Uterus (tissue), 4 donors: ENCODE measurements around the gene PRKCI. TPM values are rescaled to one million over a fixed set of nuclear protein-coding genes. Genes with fewer than 3 reads are reported as not detected.
"Not testable (repeated sequence)": the region's sequence is repeated elsewhere in the genome, so short reads cannot be mapped to it uniquely, and the experiment has no call there.

ENCODE experiments used
- DNase-seq, 2 donors: peaks; one replicate each; pipeline ENCODE4 v3.0.0-alpha.2; 2019 to 2020
- H3K27ac ChIP-seq, 2 donors: fragments of 200-600 bp; sonication (generic); 1 replicate in 1 of 2; 2 replicates in 1 of 2; pipeline ENCODE4 v1.5.1; 2016 to 2018
- H3K27me3 ChIP-seq, 2 donors: fragments of 200-600 bp; sonication (generic); one replicate each; pipeline ENCODE4 v1.5.1; 2018 to 2019; ENCODE audit warnings: control low read depth in 1 of 2
- H3K36me3 ChIP-seq, 2 donors: fragments of 200-600 bp; sonication (generic); one replicate each; pipeline ENCODE4 v1.5.1; 2019; ENCODE audit warnings: control low read depth in 1 of 2
- H3K4me1 ChIP-seq, 2 donors: fragments of 200-600 bp; sonication (generic); one replicate each; pipeline ENCODE4 v1.5.1; 2018 to 2019; ENCODE audit warnings: control low read depth in 1 of 2
- H3K4me3 ChIP-seq, 2 donors: fragments of 200-600 bp; sonication (generic); 1 replicate in 1 of 2; 2 replicates in 1 of 2; pipeline ENCODE4 v1.5.1; 2018 to 2019; ENCODE audit warnings: mild to moderate bottlenecking in 1 of 2
- H3K9me3 ChIP-seq, 2 donors: fragments of 200-600 bp; sonication (generic); one replicate each; pipeline ENCODE4 v1.5.1; 2019; ENCODE audit warnings: control low read depth in 1 of 2
- POLR2A ChIP-seq, 2 donors: fragments of 450-650 bp; IDR thresholded peaks; one replicate each; pipeline ENCODE4 v1.6.1; 2016; ENCODE audit warnings: antibody characterized with exemption in 2 of 2, mild to moderate bottlenecking in 1 of 2, moderate library complexity in 1 of 2
- intact Hi-C: fragments of 100-400 bp; cut with DNase I; formaldehyde crosslinking; loops from one replicate; pipeline ENCODE4 v1.15.1; 2023; ENCODE audit warnings: low total_unique reads
- total RNA-seq, 4 donors: library from RNA; depleted of rRNA in 3 of 4; stranded (reverse); fragments of >200 nt in 3 of 4; gene quantifications; one replicate each; pipeline versions ENCODE4 v1.1.0 to v1.2.4, GENCODE V29; 2014 to 2023
- TF ChIP-seq, protein P1 (sequence below), 4 experiments: fragments of 200-600 bp in 2 of 4; fragments of 450-650 bp in 2 of 4; sonication (generic) in 2 of 4; IDR thresholded peaks; one replicate each; pipeline ENCODE4 v1.5.1; 2016 to 2019; ENCODE audit warnings: antibody characterized with exemption in 4 of 4, mild to moderate bottlenecking in 2 of 4, moderate library complexity in 1 of 4
- donor health status: DM: yes; HTN: yes; CAD: no.

Gene PRKCI
- total RNA-seq, 4 donors from 2014 or later: 14.9 to 84.9 (median 40.6) TPM

DNA sequence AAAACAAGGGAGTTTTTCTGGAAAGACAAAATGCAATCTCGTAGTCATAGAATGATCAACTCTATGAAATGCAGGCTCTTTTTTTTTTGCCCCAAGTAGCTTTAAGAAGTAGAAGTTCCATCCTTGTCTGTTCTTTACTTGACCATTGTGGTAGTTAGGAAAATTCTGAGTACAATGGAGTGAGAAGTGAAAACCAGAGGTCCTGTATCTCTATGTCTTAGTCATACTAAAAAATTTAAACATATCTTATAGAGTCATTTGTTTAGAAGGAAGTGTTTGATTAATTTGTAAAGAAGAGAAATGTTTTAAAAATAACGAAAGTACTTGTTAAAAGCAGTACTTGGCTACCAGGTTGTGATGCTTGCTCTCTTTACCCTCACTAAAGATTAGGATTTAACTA is 52.4 kb downstream of the PRKCI start:
- intact Hi-C loops: no loop called here
- no peaks in the 10 kb centered on the region for H3K36me3 ChIP-seq
- DNase-seq: no peak

DNA sequence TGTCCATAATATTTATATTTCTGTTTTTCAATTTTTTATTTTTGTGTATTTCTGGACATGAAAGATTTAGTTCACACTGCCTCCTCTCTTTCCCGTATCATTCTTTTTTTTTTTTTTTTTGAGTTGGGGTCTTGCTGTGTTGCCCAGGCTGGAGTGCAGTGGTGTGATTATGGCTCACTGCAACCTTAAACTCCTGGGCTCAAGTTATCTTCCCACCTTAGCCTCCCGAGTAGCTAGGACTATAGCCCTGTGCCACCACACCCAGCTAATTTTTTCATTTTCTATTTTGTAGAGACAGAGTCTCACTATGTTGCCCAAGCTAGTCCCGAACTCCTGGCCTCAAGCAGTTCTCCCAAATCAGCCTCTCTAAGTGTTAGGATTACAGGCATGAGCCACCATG is 53.6 kb downstream of the PRKCI start:
- Histone ChIP-seq H3K9me3 (no peaks in the 10 kb centered on the region), H3K27ac (no peak overlapping the region), H3K27me3 (no peaks in the 10 kb centered on the region), H3K4me1 (no peaks in the 10 kb centered on the region), H3K4me3 (no peak overlapping the region), H3K36me3 (no peaks in the 10 kb centered on the region)
- intact Hi-C loops: no loop called here
- TF ChIP-seq, protein P1, sequence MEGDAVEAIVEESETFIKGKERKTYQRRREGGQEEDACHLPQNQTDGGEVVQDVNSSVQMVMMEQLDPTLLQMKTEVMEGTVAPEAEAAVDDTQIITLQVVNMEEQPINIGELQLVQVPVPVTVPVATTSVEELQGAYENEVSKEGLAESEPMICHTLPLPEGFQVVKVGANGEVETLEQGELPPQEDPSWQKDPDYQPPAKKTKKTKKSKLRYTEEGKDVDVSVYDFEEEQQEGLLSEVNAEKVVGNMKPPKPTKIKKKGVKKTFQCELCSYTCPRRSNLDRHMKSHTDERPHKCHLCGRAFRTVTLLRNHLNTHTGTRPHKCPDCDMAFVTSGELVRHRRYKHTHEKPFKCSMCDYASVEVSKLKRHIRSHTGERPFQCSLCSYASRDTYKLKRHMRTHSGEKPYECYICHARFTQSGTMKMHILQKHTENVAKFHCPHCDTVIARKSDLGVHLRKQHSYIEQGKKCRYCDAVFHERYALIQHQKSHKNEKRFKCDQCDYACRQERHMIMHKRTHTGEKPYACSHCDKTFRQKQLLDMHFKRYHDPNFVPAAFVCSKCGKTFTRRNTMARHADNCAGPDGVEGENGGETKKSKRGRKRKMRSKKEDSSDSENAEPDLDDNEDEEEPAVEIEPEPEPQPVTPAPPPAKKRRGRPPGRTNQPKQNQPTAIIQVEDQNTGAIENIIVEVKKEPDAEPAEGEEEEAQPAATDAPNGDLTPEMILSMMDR (IDR thresholded peaks at IDR 0.05): no peak
- TF ChIP-seq POLR2A (IDR thresholded peaks at IDR 0.05): no peak
- DNase-seq: no peak

More for the DNA sequence above, 52.4 kb downstream of the PRKCI start:
- no peaks in the 10 kb centered on the region for H3K9me3 ChIP-seq
- no peak for TF ChIP-seq POLR2A (IDR thresholded peaks at IDR 0.05)
- TF ChIP-seq, protein P1 (IDR thresholded peaks at IDR 0.05): no peak
- no peak overlapping the region for H3K4me3 ChIP-seq
- no peaks in the 10 kb centered on the region for H3K27me3 ChIP-seq
- H3K4me1 ChIP-seq: no peaks in the 10 kb centered on the region
- no peak overlapping the region for H3K27ac ChIP-seq

DNA sequence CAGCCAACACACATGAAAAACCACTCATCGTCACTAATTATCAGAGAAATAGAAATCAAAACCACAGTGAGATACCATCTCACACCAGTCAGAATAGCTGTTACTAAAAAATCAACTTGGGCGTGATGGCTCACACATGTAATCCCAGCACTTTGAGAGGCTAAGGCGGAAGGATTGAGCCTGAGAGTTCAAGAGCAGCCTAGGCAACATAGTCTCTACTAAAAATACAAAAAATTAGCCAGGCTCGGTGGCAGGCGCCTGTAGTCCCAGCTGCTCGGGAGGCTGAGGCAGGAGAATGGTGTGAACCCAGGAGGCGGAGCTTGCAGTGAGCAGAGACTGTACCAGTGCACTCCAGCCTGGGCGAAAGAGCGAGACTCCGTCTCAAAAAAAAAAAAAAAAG is 55.1 kb downstream of the PRKCI start:
- H3K27ac ChIP-seq, H3K27me3 ChIP-seq, H3K36me3 ChIP-seq, DNase-seq, H3K4me3 ChIP-seq, H3K4me1 ChIP-seq, H3K9me3 ChIP-seq, intact Hi-C loops: not testable (repeated sequence)

DNA sequence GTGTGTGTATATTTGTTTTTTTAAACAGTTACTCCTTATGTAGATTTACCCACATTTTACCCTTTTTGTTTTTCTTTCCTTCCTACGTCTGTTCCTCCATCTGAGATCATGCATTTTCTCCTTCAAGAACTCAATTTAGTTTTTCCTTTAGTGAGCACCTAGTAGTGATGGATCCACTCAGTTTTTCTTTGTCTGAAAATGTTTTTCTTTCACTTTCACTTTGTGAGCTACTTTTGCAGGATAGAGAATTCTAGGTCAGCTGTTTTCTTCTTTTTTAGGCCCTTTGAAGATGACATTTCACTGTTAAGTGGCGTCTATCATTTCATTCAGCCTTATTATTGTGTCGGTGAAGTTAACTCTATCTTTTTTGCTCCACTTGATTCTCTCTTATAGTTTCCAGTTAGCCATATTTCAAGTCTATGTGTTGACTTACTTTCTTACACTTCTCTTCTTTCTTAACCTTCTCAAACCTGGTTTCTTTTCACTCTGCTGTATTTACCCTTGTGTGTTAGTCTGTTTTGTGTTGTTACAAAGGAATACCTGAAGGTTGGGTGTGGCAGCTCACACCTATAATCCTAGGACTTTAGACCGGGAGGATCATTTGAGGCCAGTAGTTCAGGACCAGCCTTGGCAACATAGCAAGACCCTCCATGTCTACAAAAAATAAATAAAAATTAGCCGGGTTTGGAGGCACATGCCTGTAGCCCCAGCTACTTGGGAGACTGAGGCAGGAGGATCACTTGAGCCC is 55.8 kb downstream of the PRKCI start:
- DNase-seq: no peak
- TF ChIP-seq, protein P1 (IDR thresholded peaks at IDR 0.05): no peak
- no peak for TF ChIP-seq POLR2A (IDR thresholded peaks at IDR 0.05)
- H3K9me3 ChIP-seq: no peaks in the 10 kb centered on the region
- no peaks in the 10 kb centered on the region for H3K27me3 ChIP-seq
- H3K27ac ChIP-seq: no peak overlapping the region
- intact Hi-C loops: no loop called here
- no peak overlapping the region for H3K4me3 ChIP-seq
- no peaks in the 10 kb centered on the region for H3K4me1 ChIP-seq
- no peaks in the 10 kb centered on the region for H3K36me3 ChIP-seq

DNA sequence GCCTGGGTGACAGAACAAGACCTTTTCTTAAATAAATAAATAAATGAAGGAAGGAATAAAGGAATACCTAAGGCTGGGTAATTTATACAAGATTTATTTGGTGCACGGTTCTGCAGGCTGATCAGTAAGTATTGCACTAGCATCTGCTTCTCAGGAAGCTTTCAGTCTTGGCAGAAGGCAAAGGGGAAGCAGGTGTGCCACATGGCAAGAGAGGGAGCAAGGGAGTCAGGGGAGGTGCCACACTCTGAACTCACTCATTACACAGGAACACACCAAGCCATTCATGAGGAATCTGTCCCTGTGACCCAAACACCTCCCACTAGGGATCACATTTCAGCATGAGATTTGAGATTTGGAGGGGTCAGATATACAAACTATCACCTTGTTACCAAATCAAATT is 56.4 kb downstream of the PRKCI start:
- no peak overlapping the region for H3K4me3 ChIP-seq
- no peaks in the 10 kb centered on the region for H3K27me3 ChIP-seq
- intact Hi-C loops: no loop called here
- TF ChIP-seq, protein P1 (IDR thresholded peaks at IDR 0.05): no peak
- no peak for TF ChIP-seq POLR2A (IDR thresholded peaks at IDR 0.05)
- no peaks in the 10 kb centered on the region for H3K36me3 ChIP-seq
- H3K4me1 ChIP-seq: no peaks in the 10 kb centered on the region
- H3K9me3 ChIP-seq: no peaks in the 10 kb centered on the region
- DNase-seq: no peak
- no peak overlapping the region for H3K27ac ChIP-seq
